AG09319 (cell line): ENCODE results near the gene C2CD2L.
"Not testable (repeated sequence)": the region's sequence is repeated elsewhere in the genome, so short reads cannot be mapped to it uniquely, and the experiment has no call there.

ENCODE experiments used
- DNase-seq: peaks from one replicate; pipeline ENCODE4 v3.0.0-alpha.2; 2010; ENCODE audit warnings: low read depth; ENCODE audit errors: extremely low read depth
- TF ChIP-seq, protein P1 (sequence below): IDR thresholded peaks from 2 replicates; pipeline ENCODE4 v1.5.1; 2011; ENCODE audit warnings: low read depth, mild to moderate bottlenecking, inconsistent platforms, low read length, moderate library complexity

The C2CD2L gene

DNA sequence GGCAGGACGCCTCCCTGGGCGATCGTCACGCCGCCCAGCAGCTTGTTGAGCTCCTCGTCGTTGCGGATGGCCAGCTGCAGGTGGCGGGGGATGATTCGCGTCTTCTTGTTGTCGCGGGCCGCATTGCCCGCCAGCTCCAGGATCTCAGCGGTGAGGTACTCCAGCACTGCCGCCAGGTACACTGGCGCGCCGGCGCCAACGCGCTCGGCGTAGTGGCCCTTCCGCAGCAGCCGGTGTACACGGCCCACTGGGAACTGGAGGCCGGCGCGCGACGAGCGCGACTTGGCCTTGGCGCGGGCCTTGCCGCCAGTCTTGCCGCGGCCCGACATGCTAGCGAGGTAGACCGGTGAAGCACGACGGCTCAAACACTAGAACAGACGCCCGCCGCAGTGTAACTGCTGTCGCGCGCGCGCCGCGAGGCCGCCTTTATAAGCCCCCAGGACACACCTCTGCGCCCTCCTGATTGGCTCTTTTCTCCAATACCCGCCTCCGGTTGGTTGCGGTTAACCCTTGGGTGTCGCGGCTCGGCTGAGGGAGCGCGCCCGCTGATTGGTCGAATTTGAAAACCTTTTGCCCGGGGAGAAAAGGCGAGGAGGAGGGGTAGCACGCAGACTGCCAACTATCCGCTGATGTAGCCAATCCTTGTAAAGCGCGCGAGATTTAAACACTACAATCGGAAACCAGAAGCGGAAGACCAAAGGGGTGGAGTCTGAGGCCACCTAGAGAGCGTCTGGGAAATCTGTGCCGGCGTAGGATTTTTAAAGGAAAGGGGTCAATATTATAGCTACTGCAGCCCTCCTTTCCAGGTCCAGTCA is 11.9 kb upstream of the C2CD2L start:
- DNase-seq = peak; percentile 99
- TF ChIP-seq, protein P1, sequence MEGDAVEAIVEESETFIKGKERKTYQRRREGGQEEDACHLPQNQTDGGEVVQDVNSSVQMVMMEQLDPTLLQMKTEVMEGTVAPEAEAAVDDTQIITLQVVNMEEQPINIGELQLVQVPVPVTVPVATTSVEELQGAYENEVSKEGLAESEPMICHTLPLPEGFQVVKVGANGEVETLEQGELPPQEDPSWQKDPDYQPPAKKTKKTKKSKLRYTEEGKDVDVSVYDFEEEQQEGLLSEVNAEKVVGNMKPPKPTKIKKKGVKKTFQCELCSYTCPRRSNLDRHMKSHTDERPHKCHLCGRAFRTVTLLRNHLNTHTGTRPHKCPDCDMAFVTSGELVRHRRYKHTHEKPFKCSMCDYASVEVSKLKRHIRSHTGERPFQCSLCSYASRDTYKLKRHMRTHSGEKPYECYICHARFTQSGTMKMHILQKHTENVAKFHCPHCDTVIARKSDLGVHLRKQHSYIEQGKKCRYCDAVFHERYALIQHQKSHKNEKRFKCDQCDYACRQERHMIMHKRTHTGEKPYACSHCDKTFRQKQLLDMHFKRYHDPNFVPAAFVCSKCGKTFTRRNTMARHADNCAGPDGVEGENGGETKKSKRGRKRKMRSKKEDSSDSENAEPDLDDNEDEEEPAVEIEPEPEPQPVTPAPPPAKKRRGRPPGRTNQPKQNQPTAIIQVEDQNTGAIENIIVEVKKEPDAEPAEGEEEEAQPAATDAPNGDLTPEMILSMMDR = no peak; the same call in 1 of the 2 replicates

DNA sequence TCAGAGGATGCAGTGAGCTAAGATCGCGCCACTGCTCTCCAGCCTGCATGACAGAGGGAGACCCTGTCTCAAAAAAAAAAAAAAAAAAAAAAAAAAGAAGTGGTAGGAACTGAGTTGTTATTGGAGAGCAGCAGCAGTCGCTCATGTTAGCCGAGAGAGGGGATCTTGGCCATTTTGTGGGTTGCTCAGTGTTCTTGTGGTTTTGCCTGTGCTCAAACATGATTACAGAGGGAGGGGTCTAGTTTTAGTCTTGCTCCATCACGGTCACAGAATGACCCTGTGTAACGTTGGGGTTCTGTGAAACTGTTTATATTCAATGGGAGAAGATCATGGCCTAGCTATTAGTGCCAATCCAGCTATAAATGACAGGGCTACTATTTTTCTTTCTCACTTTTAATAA is 7.4 kb upstream of the C2CD2L start:
- TF ChIP-seq, protein P1 = no peak
- no peak for DNase-seq

DNA sequence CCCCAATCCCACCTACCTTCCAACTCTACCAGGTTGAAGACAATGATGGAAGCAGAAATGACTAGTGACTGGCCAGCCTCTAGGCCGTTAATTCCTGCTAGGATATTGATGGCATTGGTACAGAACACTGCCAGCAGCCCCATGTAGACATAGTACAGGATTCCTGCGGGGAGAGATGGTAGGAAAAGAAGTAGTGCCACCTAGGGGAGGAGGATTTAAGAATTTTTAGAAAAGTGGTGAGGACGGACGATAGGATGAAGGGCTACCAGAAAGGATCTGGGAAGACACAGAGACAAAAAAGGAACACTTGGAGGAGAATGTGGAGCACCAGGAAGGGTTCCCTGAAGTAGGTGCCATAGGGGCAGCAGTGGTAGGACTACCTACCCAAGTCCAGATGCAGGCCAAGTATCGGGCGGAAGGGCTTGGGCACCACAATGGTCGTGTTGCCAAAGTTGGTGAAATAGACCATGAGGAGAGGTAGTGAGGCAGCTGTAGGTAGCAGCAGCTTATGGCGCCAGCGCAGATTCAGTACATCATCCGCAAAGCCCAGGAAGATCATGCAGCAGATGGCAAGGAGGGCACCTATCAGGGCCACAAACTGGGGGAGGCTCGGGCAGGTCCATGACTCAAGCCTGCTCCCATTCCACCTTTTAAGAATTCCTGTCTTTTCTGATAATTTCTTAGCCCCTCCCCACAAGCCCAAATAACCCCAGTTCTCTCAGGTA is 6.7 kb upstream of the C2CD2L start:
- no peak for DNase-seq
- TF ChIP-seq, protein P1 = peak; percentile 49

DNA sequence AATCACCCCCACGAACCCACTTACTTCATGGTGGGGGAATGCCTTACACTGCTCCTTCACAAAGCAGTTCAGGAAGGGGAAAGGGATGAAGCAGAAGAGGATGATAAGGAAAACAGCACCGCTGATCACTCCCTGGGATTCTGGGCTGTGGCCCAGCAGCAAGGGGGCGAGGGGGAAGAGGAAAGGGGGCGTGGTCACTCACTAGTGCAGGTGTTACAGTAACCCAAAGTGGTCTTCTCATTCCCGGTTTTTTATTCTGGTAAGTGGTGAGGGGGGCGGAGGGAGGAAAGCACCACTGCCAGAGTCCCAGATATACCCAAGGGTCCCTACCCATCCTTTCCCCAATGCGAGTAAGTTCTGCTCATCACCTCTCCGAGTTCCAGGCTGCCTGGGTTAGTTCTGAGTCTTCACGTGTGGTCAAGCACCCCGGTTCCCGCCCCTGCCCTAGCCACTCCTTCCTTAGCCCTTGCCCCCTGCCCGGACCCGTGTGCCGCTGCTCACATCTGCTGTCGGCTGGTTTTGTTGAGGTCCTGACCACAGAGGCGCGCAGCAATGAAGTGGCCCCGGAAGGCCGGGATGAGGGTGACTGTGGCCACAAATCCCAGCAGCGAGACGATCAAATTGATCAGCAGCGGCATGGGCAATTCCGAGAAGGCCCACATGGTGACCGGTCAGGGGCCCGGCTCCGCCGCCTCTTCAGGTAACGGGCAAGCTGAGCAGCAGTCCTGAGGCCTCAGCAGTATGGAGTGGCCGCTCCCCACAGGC is 6.0 kb upstream of the C2CD2L start:
- DNase-seq = no peak
- TF ChIP-seq, protein P1 = no peak

DNA sequence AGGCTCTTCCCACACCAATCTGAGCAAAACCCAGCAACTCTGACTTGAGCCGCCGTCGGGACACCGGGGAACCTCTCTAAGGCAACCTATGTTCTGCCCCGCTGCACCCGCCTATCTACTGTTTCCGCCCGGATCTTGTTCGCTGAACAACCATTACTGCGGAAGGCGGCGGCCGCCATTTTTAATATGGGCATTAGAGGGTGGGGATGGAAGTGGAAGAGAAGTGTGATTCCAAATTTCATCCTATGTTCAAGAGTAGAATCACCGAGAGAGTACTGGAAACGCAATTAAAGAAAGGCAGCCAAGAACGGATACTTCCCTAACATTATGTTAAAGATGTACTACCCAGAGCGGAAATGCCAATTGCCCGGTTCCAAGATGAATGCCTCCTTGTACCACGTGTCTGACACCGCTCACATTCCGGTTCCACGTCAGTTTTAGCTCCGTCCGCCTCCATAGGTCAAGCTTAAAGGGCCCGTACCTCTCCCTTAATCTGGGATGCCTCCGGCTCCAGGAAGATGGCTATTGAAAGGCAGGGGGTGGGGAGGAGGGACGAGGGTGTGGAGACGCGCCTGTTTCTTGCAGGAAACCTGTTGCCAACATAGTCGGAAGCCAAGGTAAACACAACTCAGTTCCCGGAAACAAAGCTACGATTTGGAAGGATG is 5.3 kb upstream of the C2CD2L start, which contains the start of gene DPAGT1:
Gene DPAGT1, minus strand, starts transcription at position 95 of the 665 bp plus-strand sequence. CDS start 198 bp downstream, outside the sequence.
- TF ChIP-seq, protein P1 = no peak
- DNase-seq = peak; percentile 89

DNA sequence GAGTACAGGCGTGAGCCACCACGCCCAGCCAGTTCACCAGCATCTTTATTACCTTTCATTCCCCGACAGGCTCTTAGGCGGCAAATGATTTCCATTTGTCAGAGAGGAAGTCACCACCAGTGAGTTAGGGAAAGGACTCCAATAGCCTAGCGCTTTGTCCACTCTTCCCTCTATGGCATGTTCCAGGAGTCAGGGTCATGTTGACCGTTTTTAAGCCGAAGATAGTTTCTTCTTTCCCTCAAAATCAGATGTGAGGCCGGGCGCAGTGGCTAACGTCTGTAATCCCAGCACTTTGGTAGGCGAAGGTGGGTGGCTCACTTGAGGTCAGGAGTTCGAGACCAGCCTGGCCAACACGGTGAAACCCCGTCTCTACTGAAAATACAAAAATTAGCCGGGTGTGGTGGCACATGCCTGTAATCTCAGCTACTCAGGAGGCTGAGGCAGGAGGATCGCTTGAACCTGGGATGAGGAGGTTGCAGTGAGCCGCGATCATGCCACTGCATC is 3.9 kb upstream of the C2CD2L start:
- DNase-seq = not testable (repeated sequence)

DNA sequence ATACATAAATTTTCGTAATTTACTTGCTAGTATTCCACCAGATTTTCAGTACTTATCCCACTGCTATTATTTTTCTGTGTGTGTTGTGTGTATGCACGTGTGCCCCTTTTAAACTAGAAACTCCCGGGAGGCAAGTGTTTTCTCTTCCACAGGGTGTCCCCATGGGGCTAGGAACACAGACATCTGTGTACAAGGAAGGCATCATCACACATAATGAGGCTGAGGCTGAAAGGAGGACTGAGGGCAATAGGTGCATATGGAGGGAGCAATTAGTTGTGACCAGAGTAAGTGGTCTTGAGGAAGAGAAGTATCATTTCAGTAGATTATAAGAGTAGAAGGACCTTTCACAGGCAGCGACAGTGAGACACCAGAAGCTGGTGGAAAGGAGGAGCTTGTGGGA is 3.4 kb upstream of the C2CD2L start:
- no peak for DNase-seq
- TF ChIP-seq, protein P1 = no peak
